Coronary artery (tissue), 2 donors: ENCODE data around the gene UBE2E2.

ENCODE experiments used
- DNase-seq: peaks from one replicate; pipeline ENCODE4 v3.0.0-alpha.2; 2017; ENCODE audit warnings: low spot score
- H3K27ac ChIP-seq, 2 donors: fragments of 200-600 bp; sonication (generic); one replicate each; pipeline ENCODE4 v1.5.1; 2016 to 2019
- H3K4me3 ChIP-seq: fragments of 200-600 bp; sonication (generic); 2 replicates; pipeline ENCODE4 v1.5.1; 2016; ENCODE audit warnings: mild to moderate bottlenecking, moderate library complexity
- TF ChIP-seq, protein P1 (sequence below): fragments of 200-600 bp; sonication (generic); IDR thresholded peaks from one replicate; pipeline ENCODE4 v1.5.1; 2019; ENCODE audit warnings: antibody characterized with exemption

The UBE2E2 gene

DNA sequence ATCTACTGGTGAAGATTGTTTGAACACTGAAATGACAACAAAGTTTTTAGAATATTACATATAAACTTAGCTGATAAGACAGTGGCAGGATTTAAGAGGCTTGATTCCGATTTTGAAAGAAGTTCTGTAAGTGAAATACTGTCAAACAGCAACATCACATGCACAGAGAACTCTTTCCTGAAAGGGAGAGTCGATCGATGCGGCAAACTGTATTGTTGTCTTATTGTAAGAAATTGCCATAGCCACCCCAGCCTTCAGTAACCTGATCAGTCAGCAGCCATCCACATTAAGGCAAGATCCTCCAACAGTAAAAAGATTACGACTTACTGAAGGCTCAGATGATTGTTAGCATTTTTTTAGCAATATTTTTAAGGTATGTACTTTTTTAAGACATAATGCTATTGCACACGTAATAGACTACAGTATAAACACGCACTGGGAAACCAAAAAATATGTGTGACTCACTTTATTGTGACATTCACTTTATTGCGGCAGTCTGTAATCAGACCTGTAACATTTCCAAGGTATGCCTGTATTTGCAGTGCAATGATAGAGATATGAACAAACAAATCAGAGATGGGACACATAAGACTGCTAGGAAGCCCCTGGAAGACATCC, 377.1 kb downstream of the UBE2E2 start:
- Histone ChIP-seq H3K27ac (no peak overlapping the region), H3K4me3 (no peak overlapping the region)
- no peak for DNase-seq
- TF ChIP-seq, protein P1, sequence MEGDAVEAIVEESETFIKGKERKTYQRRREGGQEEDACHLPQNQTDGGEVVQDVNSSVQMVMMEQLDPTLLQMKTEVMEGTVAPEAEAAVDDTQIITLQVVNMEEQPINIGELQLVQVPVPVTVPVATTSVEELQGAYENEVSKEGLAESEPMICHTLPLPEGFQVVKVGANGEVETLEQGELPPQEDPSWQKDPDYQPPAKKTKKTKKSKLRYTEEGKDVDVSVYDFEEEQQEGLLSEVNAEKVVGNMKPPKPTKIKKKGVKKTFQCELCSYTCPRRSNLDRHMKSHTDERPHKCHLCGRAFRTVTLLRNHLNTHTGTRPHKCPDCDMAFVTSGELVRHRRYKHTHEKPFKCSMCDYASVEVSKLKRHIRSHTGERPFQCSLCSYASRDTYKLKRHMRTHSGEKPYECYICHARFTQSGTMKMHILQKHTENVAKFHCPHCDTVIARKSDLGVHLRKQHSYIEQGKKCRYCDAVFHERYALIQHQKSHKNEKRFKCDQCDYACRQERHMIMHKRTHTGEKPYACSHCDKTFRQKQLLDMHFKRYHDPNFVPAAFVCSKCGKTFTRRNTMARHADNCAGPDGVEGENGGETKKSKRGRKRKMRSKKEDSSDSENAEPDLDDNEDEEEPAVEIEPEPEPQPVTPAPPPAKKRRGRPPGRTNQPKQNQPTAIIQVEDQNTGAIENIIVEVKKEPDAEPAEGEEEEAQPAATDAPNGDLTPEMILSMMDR, result no peak

DNA sequence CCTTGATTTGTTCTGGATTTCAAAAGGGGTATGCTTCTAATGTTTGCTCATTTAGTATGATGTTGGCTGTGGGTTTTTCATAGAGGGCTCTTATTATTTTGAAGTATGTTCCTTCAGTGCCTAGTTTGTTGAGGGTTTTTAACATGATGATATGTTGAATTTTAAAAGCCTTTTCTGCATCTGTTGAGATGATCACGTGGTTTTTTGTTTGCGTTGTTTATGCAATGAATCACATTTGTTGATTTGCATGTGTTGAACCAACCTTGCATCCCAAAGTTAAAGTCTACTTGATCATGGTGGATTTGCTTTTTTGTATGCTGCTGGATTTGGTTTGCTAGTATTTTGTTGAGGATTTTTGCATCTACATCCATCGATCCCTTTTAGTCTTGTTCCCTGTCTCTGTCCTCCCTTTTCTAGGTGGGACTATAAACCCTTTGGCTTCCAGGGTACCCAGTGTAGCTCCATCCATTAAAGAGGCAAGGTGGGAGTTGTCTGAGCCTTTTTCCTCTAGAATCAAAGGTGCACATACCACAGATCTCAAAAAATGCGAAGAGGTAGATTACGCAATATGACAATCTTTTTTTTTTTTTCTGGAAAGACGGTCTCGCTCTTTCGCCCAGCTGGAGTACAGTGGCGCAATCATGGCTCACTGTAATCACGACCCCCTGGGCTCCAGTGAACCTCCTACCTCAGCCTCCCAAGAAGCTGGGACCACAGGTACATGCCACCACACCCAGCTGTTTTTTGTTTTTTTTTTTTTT, 381.0 kb downstream of the UBE2E2 start:
- TF ChIP-seq, protein P1, result no peak

DNA sequence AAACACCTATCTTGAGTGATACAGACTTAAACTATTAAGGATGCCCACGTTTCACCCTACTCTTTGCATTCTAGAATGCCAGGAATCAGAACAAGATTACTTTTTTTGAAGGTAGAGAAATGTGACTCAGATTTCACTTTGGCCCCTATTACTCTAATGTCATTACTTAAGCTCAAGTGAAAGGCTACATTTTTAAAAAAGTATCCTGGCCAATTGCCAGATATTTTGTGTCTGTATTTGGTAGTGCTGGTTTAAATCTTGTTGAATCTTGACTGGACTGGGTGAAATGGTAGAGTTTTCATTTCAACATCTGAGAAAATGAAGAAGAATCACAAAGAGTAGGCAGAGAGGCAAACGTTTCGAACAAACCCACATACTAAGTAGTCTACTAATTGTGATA, 384.4 kb downstream of the UBE2E2 start:
- TF ChIP-seq, protein P1, result no peak
- H3K27ac ChIP-seq, result no peak overlapping the region
- H3K4me3 ChIP-seq, result no peak overlapping the region
- DNase-seq, result no peak

More for the DNA sequence above, 381.0 kb downstream of the UBE2E2 start:
- H3K27ac ChIP-seq, result no peak overlapping the region
- DNase-seq, result no peak
- no peak overlapping the region for H3K4me3 ChIP-seq

DNA sequence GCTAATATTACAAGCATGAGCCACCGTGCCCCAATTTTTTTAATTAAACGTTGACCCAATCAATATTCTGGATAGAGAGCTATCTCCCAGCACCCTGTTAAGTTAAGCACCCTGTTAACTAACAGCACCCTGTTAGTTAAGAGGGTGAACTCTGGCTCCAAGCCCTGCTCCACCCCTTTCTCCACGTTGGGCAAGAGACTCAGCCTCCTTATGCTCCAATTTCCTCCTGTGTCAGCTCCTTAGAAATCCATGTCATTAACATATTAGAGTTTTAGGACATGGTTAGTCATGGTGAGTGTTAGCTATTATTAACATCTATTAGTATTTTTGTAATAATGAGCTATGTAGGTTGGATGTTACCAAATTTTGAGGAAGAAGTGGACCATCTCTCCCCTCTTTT, 385.4 kb downstream of the UBE2E2 start:
- no peak overlapping the region for H3K4me3 ChIP-seq
- TF ChIP-seq, protein P1, result no peak
- DNase-seq, result no peak
- no peak overlapping the region for H3K27ac ChIP-seq

DNA sequence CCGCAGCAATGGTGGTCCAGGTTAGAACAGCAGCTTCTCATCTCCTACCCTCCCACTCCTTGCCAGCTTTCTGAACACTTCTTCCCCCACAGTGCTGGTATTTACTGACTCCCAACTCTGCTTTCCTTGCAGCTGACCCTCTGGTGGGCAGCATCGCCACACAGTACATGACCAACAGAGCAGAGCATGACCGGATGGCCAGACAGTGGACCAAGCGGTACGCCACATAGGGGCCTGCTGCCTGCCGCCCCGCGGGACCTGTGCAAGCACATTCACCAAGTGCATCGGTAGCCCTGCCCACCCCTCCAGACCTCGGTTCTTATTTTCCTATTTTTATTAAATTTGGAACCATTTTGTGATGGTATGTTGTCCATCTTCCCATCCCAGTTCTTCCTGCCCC, 386.5 kb downstream of the UBE2E2 start:
- no peak for DNase-seq
- TF ChIP-seq, protein P1, result no peak
- no peak overlapping the region for H3K4me3 ChIP-seq
- no peak overlapping the region for H3K27ac ChIP-seq

DNA sequence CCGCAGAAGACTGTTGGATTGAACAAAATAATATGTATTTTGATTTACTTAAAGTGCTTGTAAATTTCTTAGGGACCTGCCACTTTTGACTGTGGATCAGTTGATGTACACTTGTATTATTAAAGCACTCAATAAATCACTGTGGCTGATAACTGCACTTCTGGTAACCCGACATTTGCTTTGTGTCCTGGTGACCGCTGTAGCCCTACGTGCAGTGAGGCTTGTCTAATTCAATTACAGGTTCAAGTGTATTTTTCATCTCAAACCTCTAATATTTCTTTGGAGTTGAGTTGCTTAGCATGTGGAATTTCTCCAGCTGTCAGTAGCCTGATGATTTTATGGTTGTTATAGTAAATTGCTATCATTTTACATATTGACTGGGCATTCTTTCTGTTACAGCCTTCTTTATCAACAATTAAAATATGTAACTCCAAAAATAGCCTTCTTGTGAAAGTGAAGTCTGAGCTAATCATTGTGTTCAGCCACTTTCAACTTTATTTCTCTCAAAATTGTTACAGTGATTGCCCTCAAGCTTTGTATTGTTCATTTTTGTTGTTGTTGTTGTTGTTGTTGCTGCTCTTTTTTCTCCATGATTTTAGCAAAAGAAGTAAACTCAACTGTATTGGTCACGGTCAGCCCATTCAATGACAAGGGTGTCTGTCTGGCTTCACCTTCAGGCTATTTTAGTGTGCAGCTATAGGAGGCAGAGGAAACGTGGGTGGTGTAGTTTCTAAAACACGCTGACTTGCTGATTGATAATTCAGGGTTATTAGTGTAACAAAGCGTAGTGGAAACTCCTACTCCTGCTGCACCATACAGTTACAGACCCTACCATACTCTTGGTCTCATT, 387.5 kb downstream of the UBE2E2 start:
- no peak overlapping the region for H3K27ac ChIP-seq
- TF ChIP-seq, protein P1, result no peak
- DNase-seq, result no peak
- H3K4me3 ChIP-seq, result no peak overlapping the region
